ENCODE results near the gene AMH.

GRCh38 chr19:2274931-2275535 lies 25.9 kb downstream of the AMH start:
- TF ChIP-seq POLR2AphosphoS5 (IDR thresholded peaks at IDR 0.05; ENCODE audit: low read depth, low read length): peak; percentile 64
- peak; percentile 54 for TF ChIP-seq POLR2A (IDR thresholded peaks at IDR 0.05; ENCODE audit: low read depth, low read length)
- TF ChIP-seq SPI1 (IDR thresholded peaks at IDR 0.05; ENCODE audit: low read depth, low read length): no peak
- no peak for TF ChIP-seq TAF1 (IDR thresholded peaks at IDR 0.05; ENCODE audit: low read depth, low read length)
